Testis (tissue), 3 donors: ENCODE measurements around the gene AADAT. TPM values are rescaled to one million over a fixed set of nuclear protein-coding genes. Genes with fewer than 3 reads are reported as not detected.
"Not testable (repeated sequence)": the region's sequence is repeated elsewhere in the genome, so short reads cannot be mapped to it uniquely, and the experiment has no call there.

ENCODE experiments used
- DNase-seq: peaks from one replicate; pipeline ENCODE4 v3.0.0-alpha.2; 2019
- H3K27ac ChIP-seq, 2 donors: fragments of 200-600 bp; sonication (generic); one replicate each; pipeline ENCODE4 v1.5.1; 2019
- H3K27me3 ChIP-seq: fragments of 200-600 bp; sonication (generic); one replicate; pipeline ENCODE4 v1.5.1; 2019
- H3K36me3 ChIP-seq: fragments of 200-600 bp; sonication (generic); one replicate; pipeline ENCODE4 v1.5.1; 2017; ENCODE audit warnings: low read depth; ENCODE audit errors: missing control alignments
- H3K4me1 ChIP-seq: fragments of 200-600 bp; sonication (generic); one replicate; pipeline ENCODE4 v1.5.1; 2019
- H3K4me3 ChIP-seq, 2 donors: fragments of 200-600 bp; sonication (generic); one replicate each; pipeline ENCODE4 v1.5.1; 2017 to 2019
- H3K9me3 ChIP-seq: fragments of 200-600 bp; sonication (generic); one replicate; pipeline ENCODE4 v1.5.1; 2017
- POLR2A ChIP-seq: fragments of 450-650 bp; IDR thresholded peaks from one replicate; pipeline ENCODE4 v1.6.1; 2017; ENCODE audit warnings: antibody characterized with exemption, mild to moderate bottlenecking, moderate library complexity
- WGBS, 2 donors: methylation state at CpG; one replicate each; pipeline ENCODE4 v1.1.5; 2018; 5-methylcytosine and 5-hydroxymethylcytosine counted together
- intact Hi-C: fragments of 100-400 bp; cut with DNase I; formaldehyde crosslinking; loops from one replicate; pipeline ENCODE4 v1.15.1; 2023; ENCODE audit warnings: low total_unique reads
- polyA plus RNA-seq: library from polyadenylated mRNA; stranded (reverse); fragments of 350-450 nt; fragmentation: Illumina TruSeq; extraction: RNeasy Lipid Tissue Mini Kit (QIAGEN cat#74804); gene quantifications from one replicate; pipeline ENCODE4 v1.2.3, GENCODE V29; 2014; ENCODE audit warnings: low read depth, low replicate concordance; ENCODE audit not compliant: insufficient read depth
- total RNA-seq, 2 donors: library from RNA; depleted of rRNA; stranded (reverse); fragments of >200 nt; gene quantifications; one replicate each; pipeline ENCODE4 v1.2.3, GENCODE V29; 2016
- TF ChIP-seq, protein P1 (sequence below), 3 experiments: fragments of 450-650 bp in 2 of 3; fragments of 200-600 bp in 1 of 3; sonication (generic) in 1 of 3; IDR thresholded peaks; one replicate each; pipeline ENCODE4 v1.5.1; 2016 to 2019; ENCODE audit warnings: antibody characterized with exemption in 3 of 3, mild to moderate bottlenecking in 2 of 3, moderate library complexity in 1 of 3

The AADAT gene
- total and polyA plus RNA-seq, 3 donors from 2014 or later, result 9.3 to 29.4 (median 10.7) TPM

GRCh38 chr4:170114636-170115035 lies 24.9 kb upstream of the AADAT start:
- H3K27ac ChIP-seq, result no peak overlapping the region
- DNase-seq, result no peak
- no peak overlapping the region for H3K4me3 ChIP-seq
- 89 to 91% methylated on average over 4 of the region's 4 CpGs for WGBS, 2 donors
- H3K9me3 ChIP-seq, result no peaks in the 10 kb centered on the region
- TF ChIP-seq, protein P1, sequence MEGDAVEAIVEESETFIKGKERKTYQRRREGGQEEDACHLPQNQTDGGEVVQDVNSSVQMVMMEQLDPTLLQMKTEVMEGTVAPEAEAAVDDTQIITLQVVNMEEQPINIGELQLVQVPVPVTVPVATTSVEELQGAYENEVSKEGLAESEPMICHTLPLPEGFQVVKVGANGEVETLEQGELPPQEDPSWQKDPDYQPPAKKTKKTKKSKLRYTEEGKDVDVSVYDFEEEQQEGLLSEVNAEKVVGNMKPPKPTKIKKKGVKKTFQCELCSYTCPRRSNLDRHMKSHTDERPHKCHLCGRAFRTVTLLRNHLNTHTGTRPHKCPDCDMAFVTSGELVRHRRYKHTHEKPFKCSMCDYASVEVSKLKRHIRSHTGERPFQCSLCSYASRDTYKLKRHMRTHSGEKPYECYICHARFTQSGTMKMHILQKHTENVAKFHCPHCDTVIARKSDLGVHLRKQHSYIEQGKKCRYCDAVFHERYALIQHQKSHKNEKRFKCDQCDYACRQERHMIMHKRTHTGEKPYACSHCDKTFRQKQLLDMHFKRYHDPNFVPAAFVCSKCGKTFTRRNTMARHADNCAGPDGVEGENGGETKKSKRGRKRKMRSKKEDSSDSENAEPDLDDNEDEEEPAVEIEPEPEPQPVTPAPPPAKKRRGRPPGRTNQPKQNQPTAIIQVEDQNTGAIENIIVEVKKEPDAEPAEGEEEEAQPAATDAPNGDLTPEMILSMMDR (IDR thresholded peaks at IDR 0.05), result no peak
- no peak for TF ChIP-seq POLR2A
- no peaks in the 10 kb centered on the region for H3K4me1 ChIP-seq
- no peaks in the 10 kb centered on the region for H3K27me3 ChIP-seq
- intact Hi-C loops, result no loop called here
- H3K36me3 ChIP-seq, result no peaks in the 10 kb centered on the region

DNA sequence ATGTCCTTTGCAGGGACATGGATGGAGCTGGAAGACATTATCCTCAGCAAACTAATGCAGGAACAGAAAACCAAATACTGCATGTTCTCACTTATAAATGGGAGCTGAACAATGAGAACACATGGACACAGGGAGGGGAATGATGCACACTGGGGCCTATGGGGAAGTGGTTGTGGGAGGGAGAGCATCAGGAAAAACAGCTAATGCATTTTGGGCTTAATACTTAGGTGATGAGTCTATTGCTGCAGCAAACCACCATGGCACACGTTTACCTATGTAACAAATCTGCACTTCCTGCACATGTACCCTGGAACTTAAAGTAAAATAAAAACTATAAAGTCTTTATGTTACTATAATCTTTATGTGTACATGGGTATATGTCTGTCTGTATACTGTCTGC lies 24.4 kb upstream of the AADAT start:
- DNase-seq, intact Hi-C loops: not testable (repeated sequence)
- 57 to 73% methylated on average over 1 of the region's 1 CpG for WGBS, 2 donors

DNA sequence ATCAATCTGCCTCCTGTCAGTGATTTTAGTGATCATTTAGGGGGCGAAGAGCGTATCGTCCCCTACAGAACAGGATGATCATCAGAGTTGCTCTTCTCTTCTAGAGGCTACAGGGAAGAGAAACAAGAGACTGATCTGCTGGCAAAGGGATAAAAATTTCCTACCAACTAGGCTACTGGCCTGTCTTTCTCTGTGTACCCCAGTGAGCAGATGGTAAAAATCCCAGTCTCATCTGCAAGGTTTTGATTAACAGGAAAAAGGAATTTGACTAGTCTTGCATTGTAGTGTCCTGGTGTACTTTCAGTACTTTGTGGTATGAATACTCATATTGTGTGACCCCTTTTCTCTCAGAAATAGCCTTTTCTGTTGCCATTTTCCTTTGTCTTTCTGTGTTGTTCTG lies 21.8 kb upstream of the AADAT start:
- no peaks in the 10 kb centered on the region for H3K27me3 ChIP-seq
- H3K4me1 ChIP-seq, result no peaks in the 10 kb centered on the region
- H3K9me3 ChIP-seq, result no peaks in the 10 kb centered on the region
- no peaks in the 10 kb centered on the region for H3K36me3 ChIP-seq
- no peak overlapping the region for H3K4me3 ChIP-seq
- TF ChIP-seq, protein P1 (IDR thresholded peaks at IDR 0.05), result no peak
- TF ChIP-seq POLR2A, result no peak
- WGBS, 2 donors, result 96% methylated on average over 3 of the region's 3 CpGs
- intact Hi-C loops, result no loop called here
- no peak overlapping the region for H3K27ac ChIP-seq
- DNase-seq, result no peak

More for the DNA sequence above, 24.4 kb upstream of the AADAT start:
- H3K27me3 ChIP-seq, H3K4me1 ChIP-seq, H3K27ac ChIP-seq, H3K4me3 ChIP-seq, H3K9me3 ChIP-seq, H3K36me3 ChIP-seq: not testable (repeated sequence)

DNA sequence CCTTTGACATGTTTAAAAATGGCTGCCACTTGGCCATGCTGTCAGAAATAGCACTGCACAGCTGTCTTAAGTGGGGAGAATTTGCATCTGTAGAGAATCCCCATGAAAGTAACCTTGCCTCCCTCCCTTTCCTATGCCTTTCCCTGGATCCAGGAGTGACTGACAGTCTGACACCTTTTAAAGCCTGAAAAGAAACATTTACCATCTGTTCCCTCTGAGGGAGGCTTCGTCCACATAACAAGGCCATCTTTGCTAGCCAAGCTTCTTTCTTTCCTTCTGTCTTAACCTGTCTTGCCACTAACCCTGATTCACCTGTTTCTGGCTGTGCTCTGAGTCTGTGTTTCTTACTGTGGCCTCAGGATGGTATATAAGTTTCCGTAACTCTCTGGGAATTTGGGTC lies 21.3 kb upstream of the AADAT start:
- H3K4me3 ChIP-seq, result no peak overlapping the region
- intact Hi-C loops, result no loop called here
- no peak overlapping the region for H3K27ac ChIP-seq
- H3K36me3 ChIP-seq, result no peaks in the 10 kb centered on the region
- H3K4me1 ChIP-seq, result no peaks in the 10 kb centered on the region
- DNase-seq, result no peak
- no peaks in the 10 kb centered on the region for H3K27me3 ChIP-seq
- no peaks in the 10 kb centered on the region for H3K9me3 ChIP-seq
- TF ChIP-seq, protein P1 (IDR thresholded peaks at IDR 0.05), result no peak
- no peak for TF ChIP-seq POLR2A
- WGBS, 2 donors, result 83 to 84% methylated on average over 2 of the region's 2 CpGs

GRCh38 chr4:170110285-170110672 lies 20.5 kb upstream of the AADAT start:
- Histone ChIP-seq H3K27me3 (no peaks in the 10 kb centered on the region), H3K9me3 (no peaks in the 10 kb centered on the region), H3K4me1 (no peaks in the 10 kb centered on the region), H3K4me3 (no peak overlapping the region), H3K27ac (no peak overlapping the region), H3K36me3 (no peaks in the 10 kb centered on the region)
- WGBS, 2 donors, result 47 to 67% methylated on average over 5 of the region's 5 CpGs
- intact Hi-C loops, result no loop called here
- no peak for TF ChIP-seq POLR2A
- TF ChIP-seq, protein P1 (IDR thresholded peaks at IDR 0.05), result no peak
- DNase-seq, result no peak
